ENCODE measurements around the gene DRP2. TPM values are rescaled to one million over a fixed set of nuclear protein-coding genes. Genes with fewer than 3 reads are reported as not detected.

DRP2 gene
- total RNA-seq, 1 experiment from 2014 or later: 0.15 TPM

- no peaks in the 10 kb centered on the region for H3K9me2 ChIP-seq (replicated peaks; ENCODE audit: low read length)
- TF ChIP-seq CTCF (conservative IDR thresholded peaks at IDR 0.05; ENCODE audit: low read depth, low read length) (no peak), EZH2 (IDR thresholded peaks at IDR 0.05; ENCODE audit: low read length, unreplicated experiment) (no peak), EZH2phosphoT487 (IDR thresholded peaks at IDR 0.05; ENCODE audit: borderline replicate concordance, low read length) (no peak)
- no peak overlapping the region for H3K9ac ChIP-seq (ENCODE audit: low read length)
- DNase-seq (no peak), ATAC-seq (no peak)
- no peak overlapping the region for H2AFZ ChIP-seq (ENCODE audit: low read length)
- H3K79me2 ChIP-seq (ENCODE audit: low read length): no peaks in the 10 kb centered on the region
- CTCF ChIA-PET: no interaction called here
- no peaks in the 10 kb centered on the region for H3F3A ChIP-seq (ENCODE audit: low read length, unreplicated experiment)
- no peaks in the 10 kb centered on the region for H3K36me3 ChIP-seq (ENCODE audit: low read depth, low read length)
- no peaks in the 10 kb centered on the region for H3K4me1 ChIP-seq (ENCODE audit: insufficient read depth, low read length)
- BruUV-seq (replicated peaks): no TSS peak
- H3K9me3 ChIP-seq (ENCODE audit: low read length): no peaks in the 10 kb centered on the region
- H3K27me3 ChIP-seq (ENCODE audit: low read length): no peaks in the 10 kb centered on the region
- H4K20me1 ChIP-seq (ENCODE audit: low read length): no peaks in the 10 kb centered on the region
- no peak overlapping the region for H3K4me2 ChIP-seq (ENCODE audit: low read length)
- POLR2A ChIA-PET (ENCODE audit: unreplicated experiment): no interaction called here
- H3K4me3 ChIP-seq (ENCODE audit: low read length): no peak overlapping the region
- H3K27ac ChIP-seq (ENCODE audit: low read length): no peak overlapping the region
- intact Hi-C loops (cut with micrococcal nuclease): no loop called here
Measured at GRCh38 chrX:101258259-101258581, 38.6 kb downstream of the DRP2 start.

GRCh38 chrX:101260435-101260834 is 40.8 kb downstream of the DRP2 start:
- BruUV-seq (replicated peaks): no TSS peak
- no peaks in the 10 kb centered on the region for H3K27me3 ChIP-seq (ENCODE audit: low read length)
- H2AFZ ChIP-seq (ENCODE audit: low read length): no peak overlapping the region
- no peak overlapping the region for H3K9ac ChIP-seq (ENCODE audit: low read length)
- ATAC-seq: peak; percentile 48; the same call in 1 of the 2 replicates
- ChIA-PET POLR2A (ENCODE audit: unreplicated experiment) (no interaction called here), CTCF (no interaction called here)
- no peaks in the 10 kb centered on the region for H4K20me1 ChIP-seq (ENCODE audit: low read length)
- no peaks in the 10 kb centered on the region for H3K4me1 ChIP-seq (ENCODE audit: insufficient read depth, low read length)
- no peaks in the 10 kb centered on the region for H3K79me2 ChIP-seq (ENCODE audit: low read length)
- TF ChIP-seq CTCF (conservative IDR thresholded peaks at IDR 0.05; ENCODE audit: low read depth, low read length) (peak; percentile 54), EZH2 (IDR thresholded peaks at IDR 0.05; ENCODE audit: low read length, unreplicated experiment) (no peak)
- intact Hi-C loops (cut with micrococcal nuclease): loop anchor here (1.0 kb wide), 1 partner anchor 27 kb away; no protein-coding TSS in a partner anchor
- H3K9me2 ChIP-seq (replicated peaks; ENCODE audit: low read length): no peaks in the 10 kb centered on the region
- H3K27ac ChIP-seq (ENCODE audit: low read length): no peak overlapping the region
- no peaks in the 10 kb centered on the region for H3K36me3 ChIP-seq (ENCODE audit: low read depth, low read length)
- no peaks in the 10 kb centered on the region for H3K9me3 ChIP-seq (ENCODE audit: low read length)
- H3F3A ChIP-seq (ENCODE audit: low read length, unreplicated experiment): no peaks in the 10 kb centered on the region
- DNase-seq: peak; percentile 5
- H3K4me2 ChIP-seq (ENCODE audit: low read length): no peak overlapping the region
- no peak overlapping the region for H3K4me3 ChIP-seq (ENCODE audit: low read length)

- no peaks in the 10 kb centered on the region for H3K79me2 ChIP-seq (ENCODE audit: low read length)
- H3K9ac ChIP-seq (ENCODE audit: low read length): no peak overlapping the region
- H3K27ac ChIP-seq (ENCODE audit: low read length): no peak overlapping the region
- no peaks in the 10 kb centered on the region for H4K20me1 ChIP-seq (ENCODE audit: low read length)
- no peak for ATAC-seq
- no peaks in the 10 kb centered on the region for H3F3A ChIP-seq (ENCODE audit: low read length, unreplicated experiment)
- intact Hi-C loops (cut with micrococcal nuclease): no loop called here
- H2AFZ ChIP-seq (ENCODE audit: low read length): no peak overlapping the region
- no peaks in the 10 kb centered on the region for H3K9me3 ChIP-seq (ENCODE audit: low read length)
- TF ChIP-seq EZH2 (IDR thresholded peaks at IDR 0.05; ENCODE audit: low read length, unreplicated experiment): no peak
- no peak for TF ChIP-seq CTCF (conservative IDR thresholded peaks at IDR 0.05; ENCODE audit: low read depth, low read length)
- no peak for TF ChIP-seq EZH2phosphoT487 (IDR thresholded peaks at IDR 0.05; ENCODE audit: borderline replicate concordance, low read length)
- ChIA-PET POLR2A (ENCODE audit: unreplicated experiment) (no interaction called here), CTCF (no interaction called here)
- no peak overlapping the region for H3K4me3 ChIP-seq (ENCODE audit: low read length)
- no peaks in the 10 kb centered on the region for H3K27me3 ChIP-seq (ENCODE audit: low read length)
- no peaks in the 10 kb centered on the region for H3K9me2 ChIP-seq (replicated peaks; ENCODE audit: low read length)
- H3K4me2 ChIP-seq (ENCODE audit: low read length): no peak overlapping the region
- H3K4me1 ChIP-seq (ENCODE audit: insufficient read depth, low read length): peaks cover 10% of the 10 kb centered on the region; the same call in 1 of the 2 replicates
- no peak for DNase-seq
- H3K36me3 ChIP-seq (ENCODE audit: low read depth, low read length): no peaks in the 10 kb centered on the region
- no TSS peak for BruUV-seq (replicated peaks)
Measured at GRCh38 chrX:101262590-101262989, 43.0 kb downstream of the DRP2 start.
